ENCODE data around the gene CHN2.

The CHN2 gene

DNA sequence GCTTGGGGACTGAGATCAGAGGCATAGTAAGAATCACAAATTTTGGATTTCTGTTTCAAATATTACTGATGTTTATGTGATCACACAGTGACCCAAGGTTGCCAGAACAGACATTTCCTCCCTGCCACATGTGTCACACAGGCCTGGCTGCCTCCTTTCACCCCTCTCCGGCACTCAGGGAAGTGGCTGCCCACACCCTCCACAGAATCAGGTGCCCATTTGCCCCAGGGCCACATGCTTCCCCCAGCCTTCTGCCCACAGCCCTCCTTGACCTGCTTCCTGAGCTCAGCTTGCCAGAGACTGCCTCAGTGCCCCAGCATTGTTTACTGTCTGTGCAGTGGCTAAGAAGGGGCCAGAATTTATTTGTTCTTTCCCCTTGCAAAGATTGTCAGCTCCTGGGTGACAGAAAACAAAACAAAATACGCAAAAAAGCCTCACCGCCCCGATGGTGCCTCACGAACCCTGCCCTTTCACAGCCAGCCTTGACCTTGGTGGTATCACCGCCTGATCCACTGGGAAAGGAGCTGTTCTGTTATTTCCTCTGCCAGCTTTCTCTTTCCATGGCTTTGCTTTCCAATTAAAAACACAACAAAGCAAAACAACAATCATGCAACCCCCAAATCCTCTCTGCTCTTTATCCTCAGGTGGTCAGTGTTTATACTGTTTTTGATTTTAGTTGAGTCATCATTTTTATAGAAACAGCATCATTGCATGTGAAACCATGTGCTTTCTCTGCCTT is 52.8 kb downstream of the CHN2 start:
- Histone ChIP-seq H2BK5ac (ENCODE audit: low read length) (no peak overlapping the region), H3K4me2 (ENCODE audit: low read length) (no peak overlapping the region), H2AK5ac (ENCODE audit: low read length) (no peak overlapping the region), H2BK120ac (ENCODE audit: low read depth, low read length) (no peak overlapping the region), H3K23ac (ENCODE audit: low read length) (no peak overlapping the region), H3K79me1 (ENCODE audit: low read length) (no peaks in the 10 kb centered on the region), H4K8ac (ENCODE audit: low read depth, low read length) (no peak overlapping the region), H3K56ac (ENCODE audit: low read length) (no peak overlapping the region), H3K79me2 (ENCODE audit: control insufficient read depth, insufficient read depth, low read length) (no peaks in the 10 kb centered on the region), H3K9ac (ENCODE audit: low read length) (no peak overlapping the region), H3K36me3 (ENCODE audit: control insufficient read depth, insufficient read depth, low read length) (no peaks in the 10 kb centered on the region), H3K4ac (ENCODE audit: low read depth, low read length) (no peak overlapping the region), H3K27ac (ENCODE audit: low read depth, low read length) (no peak overlapping the region), H3K4me1 (ENCODE audit: control insufficient read depth, low read depth, low read length) (no peaks in the 10 kb centered on the region), H3K4me3 (ENCODE audit: low read length) (no peak overlapping the region), H4K5ac (ENCODE audit: low read length) (no peak overlapping the region), H3K27me3 (ENCODE audit: insufficient read depth, low read length, poor library complexity) (no peaks in the 10 kb centered on the region), H3K18ac (ENCODE audit: low read length) (no peak overlapping the region), H2BK15ac (replicated peaks; ENCODE audit: low read depth) (no peak overlapping the region)
- no CpG with 5 or more reads among the region's 6 CpGs for WGBS (ENCODE audit: extremely low coverage, insufficient coverage, low lambda C conversion rate)
- DNase-seq, result no peak

GRCh38 chr7:29247963-29248236 is 53.3 kb downstream of the CHN2 start:
- Histone ChIP-seq H4K8ac (ENCODE audit: low read depth, low read length) (no peak overlapping the region), H3K36me3 (ENCODE audit: control insufficient read depth, insufficient read depth, low read length) (no peaks in the 10 kb centered on the region), H3K4me1 (ENCODE audit: control insufficient read depth, low read depth, low read length) (no peaks in the 10 kb centered on the region), H2BK120ac (ENCODE audit: low read depth, low read length) (no peak overlapping the region), H3K27me3 (ENCODE audit: insufficient read depth, low read length, poor library complexity) (no peaks in the 10 kb centered on the region), H2BK15ac (replicated peaks; ENCODE audit: low read depth) (no peak overlapping the region), H3K27ac (ENCODE audit: low read depth, low read length) (no peak overlapping the region), H3K4ac (ENCODE audit: low read depth, low read length) (no peak overlapping the region), H3K4me2 (ENCODE audit: low read length) (no peak overlapping the region), H4K5ac (ENCODE audit: low read length) (no peak overlapping the region), H3K18ac (ENCODE audit: low read length) (no peak overlapping the region), H2AK5ac (ENCODE audit: low read length) (no peak overlapping the region), H3K4me3 (ENCODE audit: low read length) (no peak overlapping the region), H3K9ac (ENCODE audit: low read length) (no peak overlapping the region), H3K79me1 (ENCODE audit: low read length) (no peaks in the 10 kb centered on the region), H3K56ac (ENCODE audit: low read length) (no peak overlapping the region), H3K23ac (ENCODE audit: low read length) (no peak overlapping the region), H3K79me2 (ENCODE audit: control insufficient read depth, insufficient read depth, low read length) (no peaks in the 10 kb centered on the region), H2BK5ac (ENCODE audit: low read length) (no peak overlapping the region)
- DNase-seq, result no peak
- WGBS (ENCODE audit: extremely low coverage, insufficient coverage, low lambda C conversion rate), result no CpG with 5 or more reads among the region's 3 CpGs

DNA sequence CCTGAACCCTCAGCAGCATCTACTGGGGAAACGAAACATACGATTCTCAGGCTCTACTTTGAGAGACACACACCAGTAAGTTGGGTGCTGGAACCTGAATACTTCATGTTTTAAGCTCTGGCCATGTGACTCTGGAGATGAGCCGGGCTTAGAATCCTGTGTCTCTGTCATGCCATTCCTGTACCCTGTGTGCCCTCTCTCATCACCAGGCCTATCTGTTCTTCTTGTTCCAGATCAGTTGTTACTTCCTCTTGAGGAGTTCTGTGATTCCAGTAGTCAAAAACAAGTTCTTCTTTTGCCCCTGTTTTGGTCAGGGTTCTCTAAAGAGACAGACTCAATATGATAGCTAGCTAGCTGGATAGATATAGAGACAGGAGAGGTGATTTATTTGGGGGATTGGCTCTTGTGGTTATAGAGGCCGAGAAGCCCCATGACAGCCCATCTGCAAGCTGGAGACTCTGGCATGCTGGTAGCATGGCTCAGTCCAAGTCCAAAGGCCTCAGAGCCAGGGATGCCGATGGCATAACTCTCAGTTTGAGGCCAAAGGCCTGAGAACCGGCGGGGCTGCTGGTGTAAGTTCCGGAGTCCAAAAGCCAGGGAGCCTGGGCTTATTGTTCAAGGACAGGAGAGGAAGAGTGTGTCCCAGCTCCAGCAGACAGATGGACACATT is 54.3 kb downstream of the CHN2 start:
- DNase-seq, result no peak
- H3K36me3 ChIP-seq (ENCODE audit: control insufficient read depth, insufficient read depth, low read length), result no peaks in the 10 kb centered on the region
- no peak overlapping the region for H2BK15ac ChIP-seq (replicated peaks; ENCODE audit: low read depth)
- no peaks in the 10 kb centered on the region for H3K27me3 ChIP-seq (ENCODE audit: insufficient read depth, low read length, poor library complexity)
- no peak overlapping the region for H3K9ac ChIP-seq (ENCODE audit: low read length)
- no peak overlapping the region for H3K4me3 ChIP-seq (ENCODE audit: low read length)
- no peak overlapping the region for H2BK120ac ChIP-seq (ENCODE audit: low read depth, low read length)
- H3K56ac ChIP-seq (ENCODE audit: low read length), result no peak overlapping the region
- no peak overlapping the region for H2BK5ac ChIP-seq (ENCODE audit: low read length)
- H3K4me1 ChIP-seq (ENCODE audit: control insufficient read depth, low read depth, low read length), result no peaks in the 10 kb centered on the region
- no peaks in the 10 kb centered on the region for H3K79me1 ChIP-seq (ENCODE audit: low read length)
- no peak overlapping the region for H3K4me2 ChIP-seq (ENCODE audit: low read length)
- WGBS (ENCODE audit: extremely low coverage, insufficient coverage, low lambda C conversion rate), result no CpG with 5 or more reads among the region's 8 CpGs
- no peaks in the 10 kb centered on the region for H3K79me2 ChIP-seq (ENCODE audit: control insufficient read depth, insufficient read depth, low read length)
- H3K27ac ChIP-seq (ENCODE audit: low read depth, low read length), result no peak overlapping the region
- H3K18ac ChIP-seq (ENCODE audit: low read length), result no peak overlapping the region
- no peak overlapping the region for H3K4ac ChIP-seq (ENCODE audit: low read depth, low read length)
- no peak overlapping the region for H3K23ac ChIP-seq (ENCODE audit: low read length)
- H4K8ac ChIP-seq (ENCODE audit: low read depth, low read length), result no peak overlapping the region
- H2AK5ac ChIP-seq (ENCODE audit: low read length), result no peak overlapping the region
- no peak overlapping the region for H4K5ac ChIP-seq (ENCODE audit: low read length)

DNA sequence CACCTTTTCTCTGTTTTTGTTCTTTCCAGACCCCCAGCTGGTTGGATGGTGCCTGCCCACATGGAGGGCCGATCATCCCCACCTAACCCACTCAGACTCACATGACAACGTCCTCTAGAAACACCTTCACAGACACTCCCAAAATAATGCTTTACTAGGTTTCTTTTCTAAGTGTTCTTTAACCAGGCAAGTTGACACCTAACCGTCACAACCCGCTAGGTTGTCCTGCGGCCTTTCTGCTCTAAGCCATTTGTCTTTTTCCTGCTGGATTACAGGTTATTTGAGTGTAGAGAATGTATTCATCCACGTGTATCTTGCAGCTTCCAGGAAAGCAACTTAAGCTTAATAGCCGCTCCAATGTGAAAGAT is 54.8 kb downstream of the CHN2 start:
- no peak overlapping the region for H2AK5ac ChIP-seq (ENCODE audit: low read length)
- DNase-seq, result no peak
- no peak overlapping the region for H3K56ac ChIP-seq (ENCODE audit: low read length)
- no peak overlapping the region for H4K8ac ChIP-seq (ENCODE audit: low read depth, low read length)
- no peaks in the 10 kb centered on the region for H3K79me1 ChIP-seq (ENCODE audit: low read length)
- no peaks in the 10 kb centered on the region for H3K79me2 ChIP-seq (ENCODE audit: control insufficient read depth, insufficient read depth, low read length)
- no peak overlapping the region for H2BK5ac ChIP-seq (ENCODE audit: low read length)
- no peaks in the 10 kb centered on the region for H3K4me1 ChIP-seq (ENCODE audit: control insufficient read depth, low read depth, low read length)
- no peak overlapping the region for H3K9ac ChIP-seq (ENCODE audit: low read length)
- no peak overlapping the region for H3K4me3 ChIP-seq (ENCODE audit: low read length)
- H2BK120ac ChIP-seq (ENCODE audit: low read depth, low read length), result no peak overlapping the region
- H3K18ac ChIP-seq (ENCODE audit: low read length), result no peak overlapping the region
- H2BK15ac ChIP-seq (replicated peaks; ENCODE audit: low read depth), result no peak overlapping the region
- no peak overlapping the region for H3K27ac ChIP-seq (ENCODE audit: low read depth, low read length)
- H3K27me3 ChIP-seq (ENCODE audit: insufficient read depth, low read length, poor library complexity), result no peaks in the 10 kb centered on the region
- no peak overlapping the region for H3K23ac ChIP-seq (ENCODE audit: low read length)
- no peak overlapping the region for H3K4me2 ChIP-seq (ENCODE audit: low read length)
- H3K4ac ChIP-seq (ENCODE audit: low read depth, low read length), result no peak overlapping the region
- no peak overlapping the region for H4K5ac ChIP-seq (ENCODE audit: low read length)
- H3K36me3 ChIP-seq (ENCODE audit: control insufficient read depth, insufficient read depth, low read length), result no peaks in the 10 kb centered on the region
- no CpG with 5 or more reads among the region's 7 CpGs for WGBS (ENCODE audit: extremely low coverage, insufficient coverage, low lambda C conversion rate)

DNA sequence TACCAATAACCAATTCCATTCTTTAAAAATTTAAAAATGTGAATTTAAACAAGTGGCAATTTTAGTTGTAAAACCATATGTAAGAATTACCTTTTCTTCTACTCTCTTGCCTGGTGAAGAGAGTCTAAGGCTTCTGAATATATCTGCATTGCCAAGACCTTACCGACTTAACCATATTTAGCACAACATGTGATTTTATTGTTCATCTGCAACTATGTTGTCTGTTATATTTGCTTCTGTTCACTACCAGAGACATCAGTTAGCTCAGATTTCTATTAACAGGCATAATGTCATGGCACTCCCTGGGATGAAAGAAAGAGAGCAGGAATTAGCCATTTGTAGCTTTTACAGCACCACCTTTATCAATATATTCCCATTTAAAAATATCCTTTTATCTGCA is 55.3 kb downstream of the CHN2 start:
- Histone ChIP-seq H2BK15ac (replicated peaks; ENCODE audit: low read depth) (no peak overlapping the region), H2AK5ac (ENCODE audit: low read length) (no peak overlapping the region), H2BK120ac (ENCODE audit: low read depth, low read length) (no peak overlapping the region)

DNA sequence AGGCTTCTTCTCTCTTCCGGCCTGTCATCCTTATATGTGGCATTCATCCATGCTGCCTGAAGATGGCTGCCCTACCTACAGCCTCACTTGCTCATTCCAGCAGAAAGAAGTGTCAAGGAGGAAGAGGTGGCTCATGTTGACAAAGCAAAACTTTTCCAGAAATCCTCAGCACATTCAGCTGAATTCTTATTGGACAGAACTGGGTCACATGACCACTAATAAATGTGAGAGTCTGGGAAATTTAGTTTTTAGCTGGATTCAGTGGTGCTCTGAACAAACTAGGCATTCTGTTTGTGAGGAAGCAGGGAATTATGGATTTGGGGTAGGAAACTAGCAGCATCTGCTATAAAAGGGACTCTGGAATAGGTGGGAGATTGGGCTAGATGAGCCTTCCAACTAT is 58.6 kb downstream of the CHN2 start:
- H2BK120ac ChIP-seq (ENCODE audit: low read depth, low read length), result no peak overlapping the region
- no peak overlapping the region for H4K5ac ChIP-seq (ENCODE audit: low read length)
- H3K27me3 ChIP-seq (ENCODE audit: insufficient read depth, low read length, poor library complexity), result no peaks in the 10 kb centered on the region
- no peak overlapping the region for H3K4me2 ChIP-seq (ENCODE audit: low read length)
- no peak overlapping the region for H2BK5ac ChIP-seq (ENCODE audit: low read length)
- H3K4ac ChIP-seq (ENCODE audit: low read depth, low read length), result no peak overlapping the region
- no peak overlapping the region for H3K9ac ChIP-seq (ENCODE audit: low read length)
- H3K18ac ChIP-seq (ENCODE audit: low read length), result no peak overlapping the region
- H3K4me1 ChIP-seq (ENCODE audit: control insufficient read depth, low read depth, low read length), result no peaks in the 10 kb centered on the region
- H2AK5ac ChIP-seq (ENCODE audit: low read length), result no peak overlapping the region
- H3K23ac ChIP-seq (ENCODE audit: low read length), result no peak overlapping the region
- DNase-seq, result no peak
- no peak overlapping the region for H3K4me3 ChIP-seq (ENCODE audit: low read length)
- no peak overlapping the region for H4K8ac ChIP-seq (ENCODE audit: low read depth, low read length)
- H2BK15ac ChIP-seq (replicated peaks; ENCODE audit: low read depth), result no peak overlapping the region
- no CpG with 5 or more reads among the region's 1 CpG for WGBS (ENCODE audit: extremely low coverage, insufficient coverage, low lambda C conversion rate)
- no peaks in the 10 kb centered on the region for H3K79me1 ChIP-seq (ENCODE audit: low read length)
- no peaks in the 10 kb centered on the region for H3K79me2 ChIP-seq (ENCODE audit: control insufficient read depth, insufficient read depth, low read length)
- no peaks in the 10 kb centered on the region for H3K36me3 ChIP-seq (ENCODE audit: control insufficient read depth, insufficient read depth, low read length)
- no peak overlapping the region for H3K27ac ChIP-seq (ENCODE audit: low read depth, low read length)
- H3K56ac ChIP-seq (ENCODE audit: low read length), result no peak overlapping the region

More for the DNA sequence above, 55.3 kb downstream of the CHN2 start:
- H2BK5ac ChIP-seq (ENCODE audit: low read length), result no peak overlapping the region
- H3K18ac ChIP-seq (ENCODE audit: low read length), result no peak overlapping the region
- no peak for DNase-seq
- H3K36me3 ChIP-seq (ENCODE audit: control insufficient read depth, insufficient read depth, low read length), result no peaks in the 10 kb centered on the region
- H3K79me1 ChIP-seq (ENCODE audit: low read length), result no peaks in the 10 kb centered on the region
- no peaks in the 10 kb centered on the region for H3K27me3 ChIP-seq (ENCODE audit: insufficient read depth, low read length, poor library complexity)
- no peak overlapping the region for H3K23ac ChIP-seq (ENCODE audit: low read length)
- no peak overlapping the region for H4K8ac ChIP-seq (ENCODE audit: low read depth, low read length)
- no peaks in the 10 kb centered on the region for H3K79me2 ChIP-seq (ENCODE audit: control insufficient read depth, insufficient read depth, low read length)
- no peak overlapping the region for H3K27ac ChIP-seq (ENCODE audit: low read depth, low read length)
- WGBS (ENCODE audit: extremely low coverage, insufficient coverage, low lambda C conversion rate), result no CpG with 5 or more reads among the region's 1 CpG
- no peak overlapping the region for H4K5ac ChIP-seq (ENCODE audit: low read length)
- no peaks in the 10 kb centered on the region for H3K4me1 ChIP-seq (ENCODE audit: control insufficient read depth, low read depth, low read length)
- H3K56ac ChIP-seq (ENCODE audit: low read length), result no peak overlapping the region
- no peak overlapping the region for H3K9ac ChIP-seq (ENCODE audit: low read length)
- H3K4me3 ChIP-seq (ENCODE audit: low read length), result no peak overlapping the region
- no peak overlapping the region for H3K4ac ChIP-seq (ENCODE audit: low read depth, low read length)
- no peak overlapping the region for H3K4me2 ChIP-seq (ENCODE audit: low read length)

Measured in mesendoderm (in vitro differentiated cells).